HCT116 (cell line): Measurements from ENCODE around the gene LY6G6F.

Experiments used
- CEBPB ChIP-seq: IDR thresholded peaks from 2 replicates; pipeline ENCODE4 v1.6.1; 2012; ENCODE audit warnings: low read depth
- EZH2 ChIP-seq: fragments of 200-600 bp; sonication (generic); IDR thresholded peaks from 2 replicates; pipeline ENCODE4 v1.6.1; 2017; ENCODE audit warnings: antibody characterized with exemption, mixed run types
- EZH2phosphoT487 ChIP-seq: fragments of 200-600 bp; IDR thresholded peaks from 2 replicates; pipeline ENCODE4 v1.6.1; 2018; ENCODE audit warnings: antibody characterized with exemption, borderline replicate concordance
- MAX ChIP-seq: IDR thresholded peaks from 2 replicates; pipeline ENCODE4 v1.6.1; 2012
- POLR2A ChIP-seq: IDR thresholded peaks from 2 replicates; pipeline ENCODE4 v1.7.0; 2011; ENCODE audit warnings: borderline replicate concordance; ENCODE audit not compliant: insufficient read depth, insufficient read length; ENCODE audit errors: extremely low read depth
- POLR2AphosphoS5 ChIP-seq: IDR thresholded peaks from 2 replicates; pipeline ENCODE4 v1.6.1; 2011; ENCODE audit warnings: mild to moderate bottlenecking, low read depth, low read length, moderate library complexity
- ZNF274 ChIP-seq: fragments of 200-500 bp; sonication (Bioruptor generic); IDR thresholded peaks from 2 replicates; pipeline ENCODE4 v1.6.1; 2014; ENCODE audit warnings: mild to moderate bottlenecking, low read depth, low read length, inconsistent platforms
- TF ChIP-seq, protein P1 (sequence below), 3 experiments: fragments of 200-600 bp in 1 of 3; sonication (generic) in 1 of 3; IDR thresholded peaks in 2 of 3; conservative IDR thresholded peaks in 1 of 3; 2 replicates each; pipeline ENCODE4 v1.5.1; 2012 to 2017; ENCODE audit warnings: low read depth in 2 of 3, low read length in 2 of 3, antibody characterized with exemption in 1 of 3, borderline replicate concordance in 1 of 3, control low read depth in 1 of 3, mild to moderate bottlenecking in 1 of 3, mixed read lengths in 1 of 3, mixed run types in 1 of 3, moderate library complexity in 1 of 3; ENCODE audit not compliant: insufficient read depth in 1 of 3

- TF ChIP-seq, protein P1, sequence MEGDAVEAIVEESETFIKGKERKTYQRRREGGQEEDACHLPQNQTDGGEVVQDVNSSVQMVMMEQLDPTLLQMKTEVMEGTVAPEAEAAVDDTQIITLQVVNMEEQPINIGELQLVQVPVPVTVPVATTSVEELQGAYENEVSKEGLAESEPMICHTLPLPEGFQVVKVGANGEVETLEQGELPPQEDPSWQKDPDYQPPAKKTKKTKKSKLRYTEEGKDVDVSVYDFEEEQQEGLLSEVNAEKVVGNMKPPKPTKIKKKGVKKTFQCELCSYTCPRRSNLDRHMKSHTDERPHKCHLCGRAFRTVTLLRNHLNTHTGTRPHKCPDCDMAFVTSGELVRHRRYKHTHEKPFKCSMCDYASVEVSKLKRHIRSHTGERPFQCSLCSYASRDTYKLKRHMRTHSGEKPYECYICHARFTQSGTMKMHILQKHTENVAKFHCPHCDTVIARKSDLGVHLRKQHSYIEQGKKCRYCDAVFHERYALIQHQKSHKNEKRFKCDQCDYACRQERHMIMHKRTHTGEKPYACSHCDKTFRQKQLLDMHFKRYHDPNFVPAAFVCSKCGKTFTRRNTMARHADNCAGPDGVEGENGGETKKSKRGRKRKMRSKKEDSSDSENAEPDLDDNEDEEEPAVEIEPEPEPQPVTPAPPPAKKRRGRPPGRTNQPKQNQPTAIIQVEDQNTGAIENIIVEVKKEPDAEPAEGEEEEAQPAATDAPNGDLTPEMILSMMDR (IDR thresholded peaks at IDR 0.05 in 2 of 3, conservative IDR thresholded peaks at IDR 0.05 in 1 of 3; ENCODE audit: borderline replicate concordance in 1 of 3, insufficient read depth in 1 of 3, low read depth in 2 of 3, low read length in 2 of 3) = no peak
- TF ChIP-seq POLR2A (no peak), MAX (no peak), CEBPB (no peak), POLR2AphosphoS5 (no peak), ZNF274 (no peak), EZH2phosphoT487 (no peak), EZH2 (no peak)
Measured at GRCh38 chr6:31708224-31708623, 1.6 kb downstream of the LY6G6F start.
